LNCaP clone FGC (cell line): ENCODE data around the gene CCDC88C.

Experiments used
- DNase-seq: peaks from one replicate; pipeline ENCODE4 v3.0.0-alpha.2; 2011; ENCODE audit warnings: low read depth
- H3K4me3 ChIP-seq: 2 replicates; pipeline ENCODE4 v1.5.1; 2011; ENCODE audit warnings: mild to moderate bottlenecking, low read depth, low read length, control low read depth
- TF ChIP-seq, protein P1 (sequence below): IDR thresholded peaks from 2 replicates; pipeline ENCODE4 v1.5.1; 2012; ENCODE audit warnings: mild to moderate bottlenecking; ENCODE audit not compliant: control insufficient read depth, insufficient read depth; ENCODE audit errors: extremely low read depth

The CCDC88C gene

DNA sequence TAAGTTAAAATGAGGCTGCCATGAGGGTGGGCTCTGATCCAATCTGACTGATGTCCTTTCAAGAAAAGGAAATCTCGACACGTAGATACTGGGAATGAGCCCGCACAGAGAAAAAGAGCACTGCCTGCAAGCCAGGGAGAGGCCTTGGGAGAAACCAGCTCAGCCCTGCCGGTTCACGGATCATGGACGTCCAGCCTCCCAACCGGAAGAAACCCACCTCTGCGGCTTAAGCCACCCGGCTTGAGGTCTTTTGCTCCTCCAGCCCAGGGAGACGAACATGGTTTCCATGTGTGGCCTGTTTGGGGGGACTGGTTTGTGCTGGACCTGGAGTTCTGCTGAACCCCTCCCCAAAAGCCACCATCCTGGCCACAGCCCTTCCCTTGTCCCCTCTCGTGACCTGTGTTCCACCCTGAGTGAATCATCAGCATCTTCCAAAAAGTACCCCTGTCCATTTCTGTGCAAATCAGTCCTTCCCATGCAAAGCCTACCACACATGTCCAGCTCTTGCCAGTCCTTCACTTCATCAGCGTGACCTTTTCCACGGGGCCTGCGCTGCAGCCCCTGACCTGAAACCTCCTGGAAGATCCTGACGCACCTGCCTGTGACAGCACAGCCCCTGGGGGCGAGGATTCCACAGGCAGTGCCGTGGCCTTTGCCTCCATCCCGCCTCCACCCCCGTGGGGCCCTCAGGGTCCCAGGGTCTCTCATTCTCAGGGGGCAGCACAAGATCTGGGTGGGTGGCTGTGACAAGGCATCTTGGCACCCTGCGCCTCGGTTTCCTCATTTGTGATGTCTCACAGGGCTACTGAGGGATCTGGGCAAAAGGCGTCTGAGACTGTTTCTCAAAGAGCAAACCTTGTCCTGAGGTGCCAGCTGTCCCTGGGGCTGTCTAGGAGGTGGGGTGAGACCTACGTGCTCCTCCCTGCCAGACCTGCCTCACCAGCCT lies 121.5 kb downstream of the CCDC88C start:
- DNase-seq = no peak
- TF ChIP-seq, protein P1, sequence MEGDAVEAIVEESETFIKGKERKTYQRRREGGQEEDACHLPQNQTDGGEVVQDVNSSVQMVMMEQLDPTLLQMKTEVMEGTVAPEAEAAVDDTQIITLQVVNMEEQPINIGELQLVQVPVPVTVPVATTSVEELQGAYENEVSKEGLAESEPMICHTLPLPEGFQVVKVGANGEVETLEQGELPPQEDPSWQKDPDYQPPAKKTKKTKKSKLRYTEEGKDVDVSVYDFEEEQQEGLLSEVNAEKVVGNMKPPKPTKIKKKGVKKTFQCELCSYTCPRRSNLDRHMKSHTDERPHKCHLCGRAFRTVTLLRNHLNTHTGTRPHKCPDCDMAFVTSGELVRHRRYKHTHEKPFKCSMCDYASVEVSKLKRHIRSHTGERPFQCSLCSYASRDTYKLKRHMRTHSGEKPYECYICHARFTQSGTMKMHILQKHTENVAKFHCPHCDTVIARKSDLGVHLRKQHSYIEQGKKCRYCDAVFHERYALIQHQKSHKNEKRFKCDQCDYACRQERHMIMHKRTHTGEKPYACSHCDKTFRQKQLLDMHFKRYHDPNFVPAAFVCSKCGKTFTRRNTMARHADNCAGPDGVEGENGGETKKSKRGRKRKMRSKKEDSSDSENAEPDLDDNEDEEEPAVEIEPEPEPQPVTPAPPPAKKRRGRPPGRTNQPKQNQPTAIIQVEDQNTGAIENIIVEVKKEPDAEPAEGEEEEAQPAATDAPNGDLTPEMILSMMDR = no peak
- H3K4me3 ChIP-seq = no peak overlapping the region

GRCh38 chr14:91295276-91295845 lies 122.3 kb downstream of the CCDC88C start:
- DNase-seq = no peak
- TF ChIP-seq, protein P1 = no peak

GRCh38 chr14:91294153-91294552 lies 123.5 kb downstream of the CCDC88C start:
- TF ChIP-seq, protein P1 = no peak
- no peak for DNase-seq
- no peak overlapping the region for H3K4me3 ChIP-seq

More at GRCh38 chr14:91295276-91295845, 122.3 kb downstream of the CCDC88C start:
- no peak overlapping the region for H3K4me3 ChIP-seq

DNA sequence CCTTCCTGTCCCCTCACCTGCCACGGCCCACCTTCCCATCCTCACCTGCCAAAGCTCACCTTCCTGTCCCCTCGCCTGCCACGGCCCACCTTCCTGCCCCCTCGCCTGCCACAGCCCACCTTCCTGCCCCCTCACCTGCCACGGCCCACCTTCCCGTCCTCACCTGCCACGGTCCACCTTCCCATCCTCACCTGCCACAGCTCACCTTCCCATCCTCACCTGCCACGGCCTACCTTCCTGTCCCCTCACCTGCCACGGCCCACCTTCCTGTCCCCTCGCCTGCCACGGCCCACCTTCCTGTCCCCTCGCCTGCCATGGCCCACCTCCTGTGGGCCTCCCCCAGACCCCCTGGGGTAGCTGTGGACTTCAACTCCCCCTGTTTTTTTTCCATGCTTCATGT lies 124.3 kb downstream of the CCDC88C start:
- TF ChIP-seq, protein P1 = no peak
- DNase-seq = no peak
- H3K4me3 ChIP-seq = no peak overlapping the region

- TF ChIP-seq, protein P1 = no peak
- no peak overlapping the region for H3K4me3 ChIP-seq
- DNase-seq = no peak
Observed at GRCh38 chr14:91292491-91292890, 125.1 kb downstream of the CCDC88C start.

DNA sequence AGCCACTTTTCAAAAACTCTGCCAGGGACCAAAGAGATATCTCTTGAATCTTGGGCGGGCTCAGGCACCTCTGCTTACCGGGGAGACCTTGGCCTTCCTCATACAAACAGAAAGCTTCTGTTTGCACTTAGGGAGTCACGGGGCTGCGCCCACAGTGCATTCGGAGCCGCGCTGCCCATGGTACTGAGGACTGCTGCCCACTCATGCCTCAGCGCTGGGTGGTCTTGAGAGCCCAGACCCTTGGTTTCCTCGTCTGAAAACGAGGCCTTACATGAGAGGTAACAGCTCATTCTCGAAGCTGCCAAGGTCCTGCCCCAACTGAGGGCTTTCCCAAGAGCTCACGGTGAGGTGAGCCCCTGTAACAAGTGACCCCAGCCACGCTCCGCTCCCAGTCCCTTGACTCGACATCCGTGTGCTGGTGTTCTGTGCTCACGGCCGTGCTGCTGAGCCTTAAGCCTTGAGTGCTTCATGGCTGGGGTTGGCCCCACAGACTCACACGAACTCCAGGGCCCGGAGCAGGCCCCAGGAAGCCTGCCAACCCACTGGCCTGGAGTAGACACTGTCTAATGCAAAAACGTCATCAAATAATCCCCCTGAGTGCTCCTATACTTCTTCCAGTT lies 125.7 kb downstream of the CCDC88C start:
- TF ChIP-seq, protein P1 = no peak
- no peak for DNase-seq
- H3K4me3 ChIP-seq = no peak overlapping the region
